HepG2 (cell line): ENCODE data around the gene ORC4. TPM values are rescaled to one million over a fixed set of nuclear protein-coding genes. Genes with fewer than 3 reads are reported as not detected.

Experiments
- KDM3A ChIP-seq: IDR thresholded peaks from 2 replicates; pipeline ENCODE4 v1.6.1; 2018; ENCODE audit warnings: low read depth, missing compliant biosample characterization
- NCOA2 ChIP-seq: sonication (generic); formaldehyde crosslinking; IDR thresholded peaks from 2 replicates; pipeline ENCODE4 v1.8.0; 2022; ENCODE audit warnings: inconsistent platforms
- NFE2 ChIP-seq: sonication (generic); formaldehyde crosslinking; IDR thresholded peaks from 2 replicates; pipeline ENCODE4 v1.4.0; 2020; ENCODE audit warnings: missing genetic modification reagents
- NFKB2 ChIP-seq: sonication (generic); formaldehyde crosslinking; IDR thresholded peaks from 2 replicates; pipeline ENCODE4 v1.4.0; 2020; ENCODE audit warnings: missing genetic modification reagents, borderline replicate concordance
- SOX6 ChIP-seq, 2 experiments: fragments of 450-650 bp in 1 of 2; sonication (generic) in 1 of 2; formaldehyde crosslinking in 1 of 2; IDR thresholded peaks; 2 replicates each; pipeline versions ENCODE4 v1.4.0 to v1.6.1; 2017 to 2020; ENCODE audit warnings: antibody characterized with exemption in 1 of 2, mild to moderate bottlenecking in 1 of 2, missing genetic modification reagents in 1 of 2
- SP4 ChIP-seq: sonication (generic); formaldehyde crosslinking; IDR thresholded peaks from 2 replicates; pipeline ENCODE4 v1.8.1; 2023; ENCODE audit warnings: mild to moderate bottlenecking, missing genetic modification reagents
- U2AF2 ChIP-seq: fragments of 200-400 bp; formaldehyde crosslinking; IDR thresholded peaks from 2 replicates; pipeline ENCODE4 v1.6.1; 2017; ENCODE audit warnings: low read depth, mild to moderate bottlenecking, low read length
- ZNF230 ChIP-seq: sonication (generic); formaldehyde crosslinking; IDR thresholded peaks from 2 replicates; pipeline ENCODE4 v1.4.0; 2020; ENCODE audit warnings: mild to moderate bottlenecking, missing genetic modification reagents
- ZNF510 ChIP-seq: sonication (generic); formaldehyde crosslinking; IDR thresholded peaks from 2 replicates; pipeline ENCODE4 v1.4.0; 2020; ENCODE audit warnings: low read depth, mild to moderate bottlenecking, missing genetic modification reagents
- ZNF644 ChIP-seq: IDR thresholded peaks from 2 replicates; pipeline ENCODE4 v1.6.1; 2016; ENCODE audit warnings: low read depth
- polyA plus RNA-seq, 8 experiments: library from polyadenylated mRNA; depleted of rRNA in 3 of 8; stranded (reverse) in 7 of 8; unstranded in 1 of 8; fragments of >200 nt; fragmentation: Illumina TruSeq in 4 of 8; extraction: Trizol in 4 of 8; gene quantifications; 2 replicates each; pipeline versions ENCODE4 v1.2.1 to v1.2.3, GENCODE V29; 2011 to 2016; ENCODE audit warnings: low read depth in 4 of 8, missing spikeins in 1 of 8, mixed read lengths in 1 of 8; ENCODE audit not compliant: insufficient read depth in 1 of 8
- total RNA-seq, 5 experiments: library from RNA; depleted of rRNA; stranded (reverse); fragments of >200 nt; fragmentation: Illumina TruSeq; extraction: Trizol; gene quantifications; 2 replicates each; pipeline ENCODE4 v1.2.3, GENCODE V29; 2016; ENCODE audit warnings: low read depth in 1 of 5
- TF ChIP-seq, protein P1 (sequence below): sonication (generic); formaldehyde crosslinking; IDR thresholded peaks from 2 replicates; pipeline ENCODE4 v1.5.0; 2020; ENCODE audit warnings: mild to moderate bottlenecking, missing genetic modification reagents, borderline replicate concordance
- TF ChIP-seq, protein P2 (sequence below): sonication (generic); formaldehyde crosslinking; IDR thresholded peaks from 2 replicates; pipeline ENCODE4 v1.4.0; 2020; ENCODE audit warnings: mild to moderate bottlenecking, missing genetic modification reagents
- TF ChIP-seq, protein P3 (sequence below): sonication (generic); formaldehyde crosslinking; conservative IDR thresholded peaks from 2 replicates; pipeline ENCODE4 v1.4.0; 2020; ENCODE audit warnings: missing genetic modification reagents
- TF ChIP-seq, protein P4 (sequence below): sonication (generic); formaldehyde crosslinking; IDR thresholded peaks from 2 replicates; pipeline ENCODE4 v1.5.1; 2020; ENCODE audit warnings: missing genetic modification reagents, mild to moderate bottlenecking, borderline replicate concordance
- TF ChIP-seq, protein P5 (sequence below): sonication (generic); formaldehyde crosslinking; IDR thresholded peaks from 2 replicates; pipeline ENCODE4 v1.8.1; 2023; ENCODE audit warnings: mild to moderate bottlenecking, moderate library complexity, missing genetic modification reagents
- TF ChIP-seq, protein P6 (sequence below): sonication (generic); formaldehyde crosslinking; IDR thresholded peaks from 2 replicates; pipeline ENCODE4 v1.5.0; 2020; ENCODE audit warnings: missing genetic modification reagents, mild to moderate bottlenecking, borderline replicate concordance

Gene ORC4
- total and polyA plus RNA-seq, 2 of the 13 experiments (the other 11 are each of a cell fraction or from before 2014, with no cell fraction given), result 28.6 to 84.8 TPM

DNA sequence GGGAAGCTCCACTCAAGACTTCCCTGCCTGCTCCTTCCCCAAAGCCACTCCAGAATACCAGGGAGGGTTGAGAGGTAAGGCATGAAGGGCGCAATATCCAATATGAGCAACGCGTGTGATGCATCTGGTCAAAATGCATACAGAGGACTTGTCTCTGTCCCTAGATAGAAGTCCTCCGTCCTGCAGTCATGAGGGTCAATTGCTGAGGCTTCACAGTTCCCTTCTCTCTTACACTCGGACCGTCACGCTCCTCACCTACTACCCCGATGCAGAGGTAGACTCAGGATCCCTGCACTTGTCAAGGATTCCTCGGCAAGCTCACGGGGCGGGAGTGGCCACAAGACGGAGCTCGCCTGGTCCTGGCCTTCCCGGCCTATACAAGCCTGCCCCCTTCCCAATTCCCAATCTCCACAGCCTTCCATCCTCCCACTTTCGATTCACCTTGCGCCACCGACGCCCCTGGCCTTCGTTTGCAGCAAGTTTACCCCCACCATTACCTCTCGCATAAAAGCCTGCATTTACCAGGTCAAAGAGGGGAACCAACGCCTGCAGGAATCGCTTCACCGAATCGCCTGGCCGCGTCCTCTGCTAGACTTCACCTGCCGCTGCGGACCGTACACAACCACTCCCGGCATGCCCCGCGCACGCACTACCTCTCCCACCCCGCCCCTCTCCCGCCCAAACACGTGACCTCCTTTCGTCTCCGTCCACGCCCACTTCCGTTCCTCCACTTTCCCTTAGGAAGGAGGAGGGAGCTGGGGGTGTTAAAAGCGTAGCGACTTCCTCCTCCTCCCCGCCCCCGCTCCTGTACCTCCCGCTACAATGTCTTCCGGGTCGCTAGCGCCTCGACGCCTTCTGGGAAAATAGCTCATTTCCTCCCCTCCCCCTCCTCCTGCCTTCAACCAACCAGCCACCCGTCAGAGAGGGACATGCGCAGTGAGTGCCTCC is at the start of gene ORC4 (continued):
- TF ChIP-seq ZNF644 (CRISPR knock-in tag) (0 out of 2 replicates have a peak, but pooled peaks have one; percentile 25), KDM3A (CRISPR knock-in tag) (peak; percentile 28; the same call in 1 of the 2 replicates), NFKB2 (CRISPR knock-in tag) (peak; percentile 99), NFE2 (CRISPR knock-in tag) (peak; percentile 11; the same call in 1 of the 2 replicates), U2AF2 (no peak), ZNF510 (CRISPR knock-in tag) (peak; percentile 94), SP4 (CRISPR knock-in tag) (peak; percentile 81), SOX6 (IDR thresholded peaks at IDR 0.05) (no peak), SOX6 (CRISPR knock-in tag; IDR thresholded peaks at IDR 0.05) (peak; percentile 77), NCOA2 (CRISPR knock-in tag) (peak; percentile 49), ZNF230 (peak; percentile 95)
- TF ChIP-seq, protein P1, sequence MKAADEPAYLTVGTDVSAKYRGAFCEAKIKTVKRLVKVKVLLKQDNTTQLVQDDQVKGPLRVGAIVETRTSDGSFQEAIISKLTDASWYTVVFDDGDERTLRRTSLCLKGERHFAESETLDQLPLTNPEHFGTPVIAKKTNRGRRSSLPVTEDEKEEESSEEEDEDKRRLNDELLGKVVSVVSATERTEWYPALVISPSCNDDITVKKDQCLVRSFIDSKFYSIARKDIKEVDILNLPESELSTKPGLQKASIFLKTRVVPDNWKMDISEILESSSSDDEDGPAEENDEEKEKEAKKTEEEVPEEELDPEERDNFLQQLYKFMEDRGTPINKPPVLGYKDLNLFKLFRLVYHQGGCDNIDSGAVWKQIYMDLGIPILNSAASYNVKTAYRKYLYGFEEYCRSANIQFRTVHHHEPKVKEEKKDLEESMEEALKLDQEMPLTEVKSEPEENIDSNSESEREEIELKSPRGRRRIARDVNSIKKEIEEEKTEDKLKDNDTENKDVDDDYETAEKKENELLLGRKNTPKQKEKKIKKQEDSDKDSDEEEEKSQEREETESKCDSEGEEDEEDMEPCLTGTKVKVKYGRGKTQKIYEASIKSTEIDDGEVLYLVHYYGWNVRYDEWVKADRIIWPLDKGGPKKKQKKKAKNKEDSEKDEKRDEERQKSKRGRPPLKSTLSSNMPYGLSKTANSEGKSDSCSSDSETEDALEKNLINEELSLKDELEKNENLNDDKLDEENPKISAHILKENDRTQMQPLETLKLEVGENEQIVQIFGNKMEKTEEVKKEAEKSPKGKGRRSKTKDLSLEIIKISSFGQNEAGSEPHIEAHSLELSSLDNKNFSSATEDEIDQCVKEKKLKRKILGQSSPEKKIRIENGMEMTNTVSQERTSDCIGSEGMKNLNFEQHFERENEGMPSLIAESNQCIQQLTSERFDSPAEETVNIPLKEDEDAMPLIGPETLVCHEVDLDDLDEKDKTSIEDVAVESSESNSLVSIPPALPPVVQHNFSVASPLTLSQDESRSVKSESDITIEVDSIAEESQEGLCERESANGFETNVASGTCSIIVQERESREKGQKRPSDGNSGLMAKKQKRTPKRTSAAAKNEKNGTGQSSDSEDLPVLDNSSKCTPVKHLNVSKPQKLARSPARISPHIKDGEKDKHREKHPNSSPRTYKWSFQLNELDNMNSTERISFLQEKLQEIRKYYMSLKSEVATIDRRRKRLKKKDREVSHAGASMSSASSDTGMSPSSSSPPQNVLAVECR, result peak; percentile 96
- TF ChIP-seq, protein P2, sequence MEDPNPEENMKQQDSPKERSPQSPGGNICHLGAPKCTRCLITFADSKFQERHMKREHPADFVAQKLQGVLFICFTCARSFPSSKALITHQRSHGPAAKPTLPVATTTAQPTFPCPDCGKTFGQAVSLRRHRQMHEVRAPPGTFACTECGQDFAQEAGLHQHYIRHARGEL (CRISPR knock-in tag), result no peak
- TF ChIP-seq, protein P3, sequence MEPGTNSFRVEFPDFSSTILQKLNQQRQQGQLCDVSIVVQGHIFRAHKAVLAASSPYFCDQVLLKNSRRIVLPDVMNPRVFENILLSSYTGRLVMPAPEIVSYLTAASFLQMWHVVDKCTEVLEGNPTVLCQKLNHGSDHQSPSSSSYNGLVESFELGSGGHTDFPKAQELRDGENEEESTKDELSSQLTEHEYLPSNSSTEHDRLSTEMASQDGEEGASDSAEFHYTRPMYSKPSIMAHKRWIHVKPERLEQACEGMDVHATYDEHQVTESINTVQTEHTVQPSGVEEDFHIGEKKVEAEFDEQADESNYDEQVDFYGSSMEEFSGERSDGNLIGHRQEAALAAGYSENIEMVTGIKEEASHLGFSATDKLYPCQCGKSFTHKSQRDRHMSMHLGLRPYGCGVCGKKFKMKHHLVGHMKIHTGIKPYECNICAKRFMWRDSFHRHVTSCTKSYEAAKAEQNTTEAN (CRISPR knock-in tag), result peak; percentile 84
- TF ChIP-seq, protein P4, sequence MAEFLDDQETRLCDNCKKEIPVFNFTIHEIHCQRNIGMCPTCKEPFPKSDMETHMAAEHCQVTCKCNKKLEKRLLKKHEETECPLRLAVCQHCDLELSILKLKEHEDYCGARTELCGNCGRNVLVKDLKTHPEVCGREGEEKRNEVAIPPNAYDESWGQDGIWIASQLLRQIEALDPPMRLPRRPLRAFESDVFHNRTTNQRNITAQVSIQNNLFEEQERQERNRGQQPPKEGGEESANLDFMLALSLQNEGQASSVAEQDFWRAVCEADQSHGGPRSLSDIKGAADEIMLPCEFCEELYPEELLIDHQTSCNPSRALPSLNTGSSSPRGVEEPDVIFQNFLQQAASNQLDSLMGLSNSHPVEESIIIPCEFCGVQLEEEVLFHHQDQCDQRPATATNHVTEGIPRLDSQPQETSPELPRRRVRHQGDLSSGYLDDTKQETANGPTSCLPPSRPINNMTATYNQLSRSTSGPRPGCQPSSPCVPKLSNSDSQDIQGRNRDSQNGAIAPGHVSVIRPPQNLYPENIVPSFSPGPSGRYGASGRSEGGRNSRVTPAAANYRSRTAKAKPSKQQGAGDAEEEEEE, result no peak
- TF ChIP-seq, protein P5, sequence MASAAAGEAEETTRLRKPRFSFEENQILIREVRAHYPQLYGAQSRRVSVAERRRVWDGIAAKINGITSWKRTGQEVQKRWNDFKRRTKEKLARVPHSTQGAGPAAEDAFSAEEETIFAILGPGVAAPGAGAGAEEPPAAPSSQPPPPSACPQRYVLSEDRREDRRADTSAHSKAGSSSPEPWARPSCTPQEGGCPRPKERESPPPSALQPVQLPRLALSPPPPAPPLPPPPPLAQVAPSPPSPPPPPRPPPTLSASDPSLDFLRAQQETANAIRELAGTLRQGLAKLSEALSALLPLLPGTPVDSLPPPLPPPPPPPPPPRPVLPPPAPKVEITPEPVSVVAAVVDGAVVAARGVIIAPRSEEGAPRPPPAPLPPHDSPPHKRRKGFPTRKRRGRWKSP (CRISPR knock-in tag), result peak; percentile 95
- TF ChIP-seq, protein P6, sequence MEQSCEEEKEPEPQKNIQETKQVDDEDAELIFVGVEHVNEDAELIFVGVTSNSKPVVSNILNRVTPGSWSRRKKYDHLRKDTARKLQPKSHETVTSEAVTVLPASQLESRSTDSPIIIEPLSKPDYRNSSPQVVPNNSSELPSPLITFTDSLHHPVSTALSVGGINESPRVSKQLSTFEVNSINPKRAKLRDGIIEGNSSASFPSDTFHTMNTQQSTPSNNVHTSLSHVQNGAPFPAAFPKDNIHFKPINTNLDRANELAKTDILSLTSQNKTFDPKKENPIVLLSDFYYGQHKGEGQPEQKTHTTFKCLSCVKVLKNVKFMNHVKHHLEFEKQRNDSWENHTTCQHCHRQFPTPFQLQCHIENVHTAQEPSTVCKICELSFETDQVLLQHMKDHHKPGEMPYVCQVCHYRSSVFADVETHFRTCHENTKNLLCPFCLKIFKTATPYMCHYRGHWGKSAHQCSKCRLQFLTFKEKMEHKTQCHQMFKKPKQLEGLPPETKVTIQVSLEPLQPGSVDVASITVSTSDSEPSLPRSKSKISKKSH (CRISPR knock-in tag), result peak; percentile 99
